ENCODE data around the gene CTDP1.

The CTDP1 gene

DNA sequence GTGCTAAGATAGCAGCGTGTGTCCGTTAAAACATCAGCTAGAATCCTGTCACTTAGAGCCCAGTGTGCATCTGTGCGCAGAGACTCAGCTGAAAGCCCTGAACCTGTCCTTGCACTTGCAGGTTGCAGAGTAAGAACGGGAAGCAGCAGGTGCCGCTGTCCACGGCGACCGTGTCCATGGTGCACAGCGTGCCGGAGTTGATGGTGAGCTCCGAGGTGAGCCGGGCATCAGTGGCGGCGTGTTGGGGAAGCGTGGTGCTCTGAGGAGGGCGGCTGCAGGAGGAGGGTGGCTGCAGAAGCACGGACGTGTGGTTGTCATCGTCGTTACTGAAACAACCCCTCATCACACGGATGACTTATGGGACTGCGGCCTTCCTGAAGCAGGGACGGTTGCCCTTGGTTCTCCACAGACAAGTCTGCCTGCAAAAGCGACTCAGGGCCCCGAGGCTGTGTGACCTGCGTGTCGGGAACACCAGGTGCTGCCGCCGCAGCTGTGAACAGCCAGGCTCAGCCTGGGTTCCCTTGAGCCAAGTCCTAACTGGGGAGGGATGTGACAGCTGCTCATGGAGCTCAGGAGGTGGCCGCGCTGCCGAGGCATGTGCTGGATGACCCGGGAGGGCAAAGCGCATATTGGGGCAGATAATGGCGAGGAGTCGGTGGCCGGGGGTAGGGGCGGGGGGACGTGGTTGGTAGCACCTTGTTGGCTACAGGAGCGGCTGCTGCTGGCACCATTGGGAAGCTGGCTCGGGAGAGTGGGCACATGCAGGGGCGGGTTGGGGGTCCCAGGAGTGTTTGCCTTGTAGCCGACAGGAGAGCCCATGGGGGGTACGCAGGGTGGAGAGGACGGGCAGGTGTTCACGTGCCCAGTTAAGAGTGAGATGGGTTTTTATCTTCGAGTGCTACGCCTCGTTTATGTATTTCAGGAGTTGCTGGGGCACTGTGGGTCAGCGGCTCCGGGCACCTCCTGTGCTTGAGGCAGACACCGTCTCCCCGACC lies 16.6 kb downstream of the CTDP1 start:
- no peak overlapping the region for H3K27ac ChIP-seq
- DNase-seq (ENCODE audit: low read depth, low spot score): no peak

DNA sequence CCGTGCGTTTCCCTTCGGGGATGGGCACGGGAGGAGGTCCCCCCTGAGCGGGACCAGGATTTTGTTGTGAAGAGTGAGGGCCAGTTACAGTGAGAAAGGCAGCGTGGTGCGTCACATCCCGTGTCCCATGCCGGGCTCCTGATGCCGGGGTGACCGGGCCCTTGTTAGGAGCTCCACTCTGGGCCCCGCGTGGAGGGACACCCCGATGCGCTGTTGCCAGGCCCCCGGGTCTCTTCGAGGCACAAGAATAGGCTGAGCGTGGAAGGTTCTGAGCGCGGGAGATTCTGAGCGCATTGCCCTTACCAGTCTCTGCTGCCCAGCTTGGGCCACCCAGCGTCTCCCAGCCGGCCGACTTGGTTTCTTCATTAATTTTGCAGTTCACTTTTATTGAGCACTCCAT lies 17.6 kb downstream of the CTDP1 start:
- no peak overlapping the region for H3K27ac ChIP-seq
- no peak for DNase-seq (ENCODE audit: low read depth, low spot score)

DNA sequence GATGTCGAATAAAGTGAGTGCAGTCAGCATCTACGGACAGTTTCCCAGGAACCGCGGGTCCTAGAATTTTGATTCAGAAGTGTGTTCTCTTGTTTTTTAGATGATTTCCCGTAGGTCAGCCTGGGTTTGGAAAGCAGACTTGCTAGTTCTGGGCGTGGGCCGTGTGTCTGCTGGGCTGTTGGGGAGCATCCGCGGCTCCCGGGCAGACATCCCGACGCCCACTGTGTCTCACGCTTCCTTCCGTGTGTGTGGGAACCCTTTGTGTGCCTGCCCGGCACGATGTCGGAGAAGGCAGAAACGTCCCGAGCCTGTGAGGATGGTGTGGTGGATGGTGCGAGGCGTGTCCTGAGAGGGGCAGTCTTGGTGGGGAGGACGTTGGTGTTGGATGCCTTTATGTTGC lies 18.4 kb downstream of the CTDP1 start:
- no peak overlapping the region for H3K27ac ChIP-seq
- no peak for DNase-seq (ENCODE audit: low read depth, low spot score)

DNA sequence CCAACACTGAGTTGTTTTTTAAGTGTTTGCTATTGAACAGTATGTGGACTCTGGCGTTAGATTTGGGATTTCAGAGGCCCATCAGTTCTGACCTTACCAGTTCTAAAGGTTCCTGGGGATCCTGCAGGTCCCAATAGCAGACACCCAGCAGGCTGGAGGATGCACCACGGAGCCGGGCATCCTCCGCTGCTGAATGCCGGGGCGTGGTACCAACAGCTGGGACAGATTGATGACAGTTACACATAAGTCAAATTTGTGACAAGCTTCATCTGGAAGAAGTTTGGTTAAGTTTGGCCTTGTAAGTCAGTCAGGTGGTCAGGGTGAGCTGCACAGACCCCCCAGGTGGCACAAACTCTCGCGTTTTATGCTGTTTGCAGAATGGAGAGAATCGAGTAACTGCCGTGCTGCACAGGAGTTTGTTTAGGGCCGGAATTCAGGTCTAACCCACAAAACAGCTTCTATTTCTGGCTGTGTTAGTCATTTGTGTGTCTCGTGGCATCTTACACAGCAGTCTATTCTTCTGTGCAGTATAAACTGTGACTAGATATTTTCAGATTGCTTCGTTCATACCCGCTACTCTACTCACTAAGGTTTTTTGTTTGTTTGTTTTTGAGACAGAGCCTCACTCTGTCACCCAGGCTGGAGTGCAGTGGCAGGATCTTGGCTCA lies 19.2 kb downstream of the CTDP1 start:
- no peak overlapping the region for H3K27ac ChIP-seq
- no peak for DNase-seq (ENCODE audit: low read depth, low spot score)

DNA sequence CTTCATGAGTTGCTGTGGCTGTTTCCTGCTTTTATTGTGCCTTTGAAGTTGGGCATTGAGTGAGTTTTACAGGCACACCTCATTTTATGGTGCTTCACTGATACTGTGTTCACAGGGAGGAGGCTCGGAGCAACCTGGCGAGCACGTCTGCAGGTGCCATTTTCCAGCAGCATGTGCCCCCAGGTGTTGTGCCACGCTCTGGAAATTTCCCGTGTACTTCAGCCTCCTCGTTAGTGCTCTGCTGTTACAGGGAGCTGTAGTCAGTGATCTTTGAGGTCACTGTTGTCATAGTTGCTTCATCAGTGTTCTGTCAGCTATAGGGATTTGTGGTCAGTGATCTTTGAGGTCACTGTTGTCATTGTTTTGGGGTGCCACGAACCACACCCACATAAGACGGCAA lies 20.1 kb downstream of the CTDP1 start:
- no peak overlapping the region for H3K27ac ChIP-seq
- no peak for DNase-seq (ENCODE audit: low read depth, low spot score)

DNA sequence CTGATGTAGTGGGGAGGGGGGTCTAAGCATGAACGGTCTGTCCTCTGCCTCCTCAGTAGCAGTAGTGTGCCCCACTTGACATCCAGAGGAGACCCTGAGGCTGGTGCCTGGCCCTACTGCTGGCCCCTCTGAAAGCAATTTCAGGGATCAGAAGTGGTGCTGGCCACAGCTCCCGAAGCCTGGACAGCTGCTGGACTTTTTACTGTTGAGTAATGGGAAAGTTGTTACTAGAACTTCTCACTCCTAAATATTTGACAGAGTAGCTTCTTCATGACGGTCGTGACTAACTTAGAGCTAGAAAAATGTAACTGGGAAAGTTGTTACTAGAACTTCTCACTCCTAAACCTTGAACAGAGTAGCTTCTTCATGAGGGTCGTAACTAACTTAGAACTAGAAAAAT lies 23.3 kb downstream of the CTDP1 start:
- no peak overlapping the region for H3K27ac ChIP-seq
- DNase-seq (ENCODE audit: low read depth, low spot score): no peak

DNA sequence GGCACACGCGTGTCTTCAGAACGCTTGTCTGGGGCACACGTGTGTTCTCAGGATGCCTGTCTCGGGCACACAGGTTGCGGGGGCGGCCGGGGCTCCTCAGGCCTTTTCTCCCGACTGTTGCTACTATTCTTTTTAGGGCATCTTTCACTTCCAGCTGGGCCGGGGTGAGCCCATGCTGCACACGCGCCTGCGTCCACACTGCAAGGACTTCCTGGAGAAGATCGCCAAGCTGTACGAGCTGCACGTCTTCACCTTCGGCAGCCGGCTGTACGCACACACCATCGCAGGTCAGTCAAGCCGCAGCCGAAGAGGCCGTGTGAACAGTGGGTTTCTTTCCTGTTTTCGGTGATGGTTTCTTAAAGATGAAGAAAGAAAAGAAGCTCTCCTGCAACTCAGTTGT lies 25.0 kb downstream of the CTDP1 start:
- DNase-seq (ENCODE audit: low read depth, low spot score): no peak
- H3K27ac ChIP-seq: no peak overlapping the region

DNA sequence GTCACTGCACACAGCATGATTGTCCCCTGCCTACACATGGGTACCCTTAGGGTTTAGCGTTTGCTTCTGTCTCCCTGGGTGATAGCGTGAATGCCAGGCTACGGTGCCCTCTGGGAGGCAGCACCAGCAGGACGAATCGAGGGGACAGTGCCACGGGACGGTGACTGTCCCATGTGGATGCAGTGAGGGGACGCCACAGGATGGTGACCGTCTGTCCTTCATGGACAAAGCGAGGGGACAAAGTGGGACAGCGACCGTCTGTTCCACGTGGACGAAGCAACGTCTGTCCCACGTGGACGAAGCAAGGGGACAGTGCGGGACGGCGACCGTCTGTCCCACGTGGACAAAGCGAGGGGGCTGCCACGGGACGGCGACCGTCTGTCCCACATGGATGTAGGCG lies 25.7 kb downstream of the CTDP1 start:
- H3K27ac ChIP-seq: no peak overlapping the region

DNA sequence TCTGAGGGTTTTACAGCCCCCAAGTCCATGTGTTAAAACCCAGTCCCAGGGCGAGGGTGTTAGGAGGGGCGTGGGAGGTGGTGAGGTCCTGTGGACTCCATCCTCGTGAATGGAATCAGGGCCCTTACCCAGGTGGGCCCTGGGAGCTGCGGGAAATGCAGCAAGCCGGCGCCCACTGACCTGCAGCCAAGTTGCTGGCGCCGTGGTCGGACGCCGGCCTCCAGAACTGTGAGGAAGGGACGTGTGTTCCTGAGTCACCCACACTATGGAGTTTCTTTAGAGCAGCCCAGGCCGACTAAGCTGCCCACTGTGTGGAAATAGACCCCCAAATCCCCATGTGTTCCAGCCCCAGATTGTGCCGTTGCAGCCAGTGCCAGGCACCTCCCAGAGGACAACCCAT lies 26.4 kb downstream of the CTDP1 start:
- DNase-seq (ENCODE audit: low read depth, low spot score): no peak
- no peak overlapping the region for H3K27ac ChIP-seq

More for the DNA sequence above, 25.7 kb downstream of the CTDP1 start:
- DNase-seq (ENCODE audit: low read depth, low spot score): no peak

DNA sequence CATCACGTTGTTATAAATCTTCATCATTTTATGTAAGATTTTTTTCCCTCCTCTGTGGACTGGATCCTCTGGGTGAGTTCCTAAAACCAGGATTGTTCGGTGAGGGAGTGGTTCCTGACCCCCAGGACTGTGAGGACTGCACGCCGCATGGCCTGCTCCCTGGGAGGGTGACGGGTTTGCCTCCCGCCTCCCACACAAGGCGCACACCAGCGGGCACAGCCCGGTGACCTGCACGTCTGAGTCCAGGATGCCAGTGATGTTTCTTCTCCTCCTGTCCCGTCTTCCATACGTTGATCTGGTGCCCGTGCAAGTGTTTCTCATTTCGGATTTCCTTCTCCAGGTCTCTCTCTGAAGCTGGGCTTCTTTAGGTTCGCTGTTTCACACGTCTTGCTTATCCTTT lies 27.1 kb downstream of the CTDP1 start:
- no peak for DNase-seq (ENCODE audit: low read depth, low spot score)
- H3K27ac ChIP-seq: no peak overlapping the region

DNA sequence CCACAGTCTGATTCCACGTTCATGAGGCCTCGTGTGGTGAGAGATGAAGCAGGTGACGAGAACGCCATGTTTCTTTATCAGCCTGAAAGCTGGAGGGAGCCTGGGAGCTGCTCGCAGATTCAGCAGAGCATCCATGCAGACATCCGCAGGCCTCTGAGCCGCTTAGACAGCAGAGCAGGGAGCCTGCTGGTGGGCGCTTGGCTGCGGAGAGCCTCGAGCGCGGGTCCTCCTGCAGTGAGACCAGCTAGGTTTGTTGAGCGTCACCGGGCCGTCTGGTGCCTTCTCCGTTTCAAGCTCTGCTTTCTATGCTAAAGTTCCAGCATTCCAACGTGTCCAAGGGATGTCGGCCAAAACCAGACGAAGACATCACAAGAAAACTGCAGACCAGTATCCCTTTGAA lies 27.6 kb downstream of the CTDP1 start:
- no peak overlapping the region for H3K27ac ChIP-seq
- no peak for DNase-seq (ENCODE audit: low read depth, low spot score)

DNA sequence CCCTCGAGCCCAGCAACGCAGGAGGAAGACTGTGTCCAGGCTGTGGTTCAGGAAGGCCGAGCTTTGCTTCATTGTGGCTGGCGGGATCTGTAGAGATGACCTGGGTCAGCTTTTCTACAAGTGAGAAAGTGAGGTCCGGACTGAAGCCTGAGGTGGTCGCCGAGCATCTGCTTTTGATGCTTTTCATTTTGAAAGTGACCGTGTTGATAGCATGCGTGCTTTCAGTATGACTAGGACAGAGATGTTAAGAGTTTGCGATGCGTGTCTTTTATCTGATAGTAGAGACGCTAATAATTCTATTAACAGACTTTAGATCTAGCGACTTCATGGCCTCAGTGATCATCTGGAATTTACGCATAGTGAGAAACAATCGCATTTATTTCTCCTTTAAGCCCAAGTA lies 28.1 kb downstream of the CTDP1 start:
- H3K27ac ChIP-seq: no peak overlapping the region
- no peak for DNase-seq (ENCODE audit: low read depth, low spot score)

DNA sequence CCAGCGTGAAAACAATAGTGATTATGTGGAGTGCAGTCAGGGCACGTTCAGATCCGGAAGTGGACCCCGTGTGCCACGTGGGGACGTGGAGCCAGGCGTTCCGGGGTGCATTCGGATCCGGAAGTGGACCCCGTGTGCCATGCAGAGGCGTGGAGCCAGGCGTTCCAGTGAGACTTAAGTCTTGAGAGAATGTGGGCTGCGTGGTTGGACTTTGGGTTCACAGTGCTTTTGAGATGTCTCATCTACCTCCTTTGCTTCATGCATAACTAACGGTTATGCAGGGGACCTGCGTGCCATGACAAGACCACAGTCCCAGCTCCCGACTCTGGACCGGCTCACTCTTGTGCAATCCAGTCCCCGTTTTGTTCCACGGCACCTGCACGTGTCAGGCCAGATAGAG lies 28.8 kb downstream of the CTDP1 start:
- DNase-seq (ENCODE audit: low read depth, low spot score): no peak
- H3K27ac ChIP-seq: no peak overlapping the region

DNA sequence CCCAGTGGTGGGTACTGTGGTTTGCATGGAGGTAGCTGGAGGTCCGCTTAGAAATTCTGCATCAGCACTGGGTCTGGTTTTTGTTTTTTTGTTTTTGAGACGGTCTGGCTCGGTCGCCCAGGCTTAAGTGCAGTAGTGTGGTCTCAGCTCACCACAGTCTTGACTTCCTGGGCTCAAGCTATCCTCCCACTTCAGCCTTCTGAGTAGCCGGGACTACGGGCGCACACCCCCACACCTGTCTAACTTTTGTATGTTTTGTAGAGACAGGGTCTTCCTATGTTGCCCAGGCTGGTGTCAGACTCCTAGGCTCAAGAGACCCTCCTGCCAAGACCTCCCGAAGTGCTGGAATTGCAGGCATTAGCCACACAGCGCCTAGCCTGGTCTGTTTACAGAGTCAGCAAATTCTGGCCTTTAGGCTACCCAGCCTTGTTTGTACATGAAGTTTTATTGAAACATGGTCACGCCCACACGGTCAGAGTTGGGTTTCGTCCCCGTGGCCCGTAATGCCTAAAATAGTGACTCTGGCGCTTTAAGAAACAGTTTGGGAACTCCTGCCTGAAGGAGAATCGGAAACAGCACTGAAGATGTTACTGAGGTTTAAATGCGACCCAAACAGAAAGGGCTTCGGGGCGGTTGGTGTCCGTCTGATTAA lies 32.7 kb downstream of the CTDP1 start:
- no peak overlapping the region for H3K27ac ChIP-seq
- no peak for DNase-seq (ENCODE audit: low read depth, low spot score)

DNA sequence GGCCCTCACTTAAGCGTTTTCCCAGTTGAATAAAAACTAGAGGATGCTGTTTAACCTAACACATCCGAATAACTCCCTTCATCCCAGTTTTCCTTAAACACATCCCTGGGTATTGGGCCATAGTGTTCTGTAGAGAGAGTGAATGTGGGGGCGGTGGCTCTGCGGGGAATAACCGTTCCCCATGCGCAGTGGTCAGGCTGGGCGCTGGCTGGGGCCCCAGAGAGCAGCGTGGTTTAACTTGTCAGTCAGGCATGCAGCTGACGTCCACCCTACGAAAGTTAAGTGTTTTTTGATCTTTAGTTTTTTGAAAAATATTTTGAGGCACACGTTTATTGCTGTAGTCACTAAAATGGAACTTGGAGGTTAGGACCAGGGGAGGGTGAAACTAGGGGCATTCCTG lies 33.7 kb downstream of the CTDP1 start:
- DNase-seq (ENCODE audit: low read depth, low spot score): no peak
- no peak overlapping the region for H3K27ac ChIP-seq

DNA sequence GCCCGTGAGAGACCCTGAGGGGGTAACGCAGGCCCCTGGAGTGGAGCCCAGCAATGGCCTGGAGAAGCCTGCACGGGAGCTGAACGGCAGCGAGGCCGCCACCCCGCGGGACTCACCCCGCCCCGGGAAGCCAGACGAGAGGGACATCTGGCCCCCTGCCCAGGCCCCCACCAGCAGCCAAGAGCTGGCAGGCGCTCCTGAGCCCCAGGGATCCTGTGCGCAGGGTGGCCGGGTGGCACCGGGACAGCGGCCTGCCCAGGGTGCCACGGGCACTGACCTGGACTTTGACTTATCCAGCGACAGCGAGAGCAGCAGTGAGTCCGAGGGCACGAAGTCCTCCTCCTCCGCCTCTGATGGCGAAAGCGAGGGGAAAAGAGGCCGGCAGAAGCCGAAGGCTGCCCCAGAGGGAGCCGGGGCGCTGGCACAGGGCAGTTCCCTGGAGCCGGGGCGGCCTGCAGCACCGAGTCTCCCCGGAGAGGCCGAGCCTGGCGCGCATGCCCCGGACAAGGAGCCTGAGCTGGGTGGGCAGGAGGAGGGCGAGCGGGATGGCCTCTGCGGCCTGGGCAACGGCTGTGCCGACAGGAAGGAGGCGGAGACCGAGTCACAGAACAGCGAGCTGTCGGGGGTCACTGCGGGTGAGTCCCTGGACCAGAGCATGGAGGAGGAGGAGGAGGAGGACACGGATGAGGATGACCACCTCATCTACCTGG lies 35.1 kb downstream of the CTDP1 start:
- H3K27ac ChIP-seq: no peak overlapping the region
- no peak for DNase-seq (ENCODE audit: low read depth, low spot score)

DNA sequence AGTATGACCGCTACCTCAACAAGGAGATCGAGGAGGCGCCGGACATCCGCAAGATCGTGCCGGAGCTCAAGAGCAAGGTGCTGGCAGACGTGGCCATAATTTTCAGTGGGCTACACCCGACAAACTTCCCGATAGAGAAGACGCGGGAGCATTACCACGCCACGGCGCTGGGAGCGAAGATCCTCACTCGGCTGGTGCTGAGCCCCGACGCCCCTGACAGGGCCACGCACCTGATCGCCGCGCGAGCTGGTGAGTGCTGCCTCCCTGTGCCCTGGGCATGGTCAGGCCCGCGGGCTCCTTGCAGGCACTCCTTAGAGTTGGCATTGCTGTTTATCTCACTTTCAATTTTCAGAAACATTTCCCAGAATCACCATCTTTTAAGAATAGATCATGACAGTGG lies 35.7 kb downstream of the CTDP1 start:
- no peak for DNase-seq (ENCODE audit: low read depth, low spot score)
- H3K27ac ChIP-seq: no peak overlapping the region

DNA sequence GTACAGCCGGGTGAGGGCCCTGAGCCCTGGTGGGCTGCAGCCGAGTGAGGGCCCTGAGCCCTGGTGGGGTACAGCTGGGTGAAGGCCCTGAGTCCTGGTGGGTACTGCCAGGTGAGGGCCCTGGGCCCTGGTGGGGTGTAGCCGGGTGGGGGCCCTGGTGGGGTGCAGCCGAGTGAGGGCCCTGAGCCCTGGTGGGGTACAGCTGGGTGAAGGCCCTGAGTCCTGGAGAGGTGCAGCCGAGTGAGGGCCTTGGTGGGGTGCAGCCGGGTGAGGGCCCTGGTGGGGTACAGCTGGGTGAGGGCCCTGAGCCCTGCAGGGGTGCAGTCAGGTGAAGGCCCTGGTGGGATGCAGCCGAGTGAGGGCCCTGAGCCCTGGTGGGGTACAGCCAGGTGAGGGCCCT lies 37.5 kb downstream of the CTDP1 start:
- no peak for DNase-seq (ENCODE audit: low read depth, low spot score)
- H3K27ac ChIP-seq: no peak overlapping the region

DNA sequence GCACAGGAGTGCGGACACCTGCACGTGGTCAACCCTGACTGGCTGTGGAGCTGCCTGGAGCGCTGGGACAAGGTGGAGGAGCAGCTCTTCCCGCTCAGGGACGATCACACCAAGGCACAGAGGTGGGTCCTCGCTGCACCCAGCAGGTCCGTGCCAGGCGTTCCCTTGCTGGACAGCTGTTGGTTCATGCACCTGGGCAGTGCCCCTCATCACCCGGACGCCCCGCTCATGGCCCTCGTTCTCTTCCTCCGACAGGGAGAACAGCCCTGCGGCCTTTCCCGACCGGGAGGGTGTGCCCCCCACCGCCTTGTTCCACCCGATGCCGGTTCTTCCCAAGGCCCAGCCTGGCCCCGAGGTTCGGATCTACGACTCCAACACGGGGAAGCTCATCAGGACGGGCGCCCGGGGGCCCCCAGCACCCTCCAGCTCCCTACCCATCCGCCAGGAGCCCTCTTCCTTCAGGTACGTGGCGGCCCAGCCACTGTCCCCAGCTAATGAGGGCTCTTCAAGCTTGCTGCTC lies 38.0 kb downstream of the CTDP1 start:
- no peak for DNase-seq (ENCODE audit: low read depth, low spot score)

DNA sequence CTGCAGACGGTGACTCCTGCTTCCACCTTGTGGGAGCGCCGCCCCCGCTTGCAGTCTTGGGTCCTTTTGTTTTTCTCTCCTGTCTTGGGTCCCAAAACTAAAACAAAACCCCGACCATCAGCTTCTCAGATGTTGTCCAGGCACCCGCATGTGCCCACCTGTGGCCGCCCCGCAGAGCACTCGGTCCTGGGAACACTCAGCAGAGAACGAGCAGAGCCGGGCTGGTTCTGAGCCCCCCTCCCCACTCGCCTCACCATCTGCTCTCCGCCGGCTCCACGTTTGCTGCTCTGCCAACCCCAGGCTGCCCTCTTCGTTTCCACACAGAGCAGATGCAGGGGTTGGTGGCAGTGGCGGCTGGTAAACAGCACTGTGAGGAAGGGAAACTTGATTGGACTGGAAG lies 38.5 kb downstream of the CTDP1 start:
- H3K27ac ChIP-seq: no peak overlapping the region

More for the DNA sequence above, 38.0 kb downstream of the CTDP1 start:
- H3K27ac ChIP-seq: no peak overlapping the region

More for the DNA sequence above, 38.5 kb downstream of the CTDP1 start:
- DNase-seq (ENCODE audit: low read depth, low spot score): no peak
